A172 (cell line): ENCODE measurements around the gene TIMM23B. TPM values are rescaled to one million over a fixed set of nuclear protein-coding genes. Genes with fewer than 3 reads are reported as not detected.
A peak's percentile ranks its signal among the peaks of the same experiment; 100 is the strongest.
"Not testable (repeated sequence)": the region's sequence is repeated elsewhere in the genome, so short reads cannot be mapped to it uniquely, and the experiment has no call there.

Experiments used
- DNase-seq: peaks from one replicate; pipeline ENCODE4 v3.0.0-alpha.2; 2015; ENCODE audit warnings: low spot score
- total RNA-seq: library from RNA; depleted of rRNA; stranded (reverse); fragments of >200 nt; shearing (Covaris generic); gene quantifications from 2 replicates; pipeline ENCODE4 v1.2.3, GENCODE V29; 2014; rRNA removed

Gene TIMM23B
- total RNA-seq, 1 experiment from 2014 or later: 6.8 TPM

GRCh38 chr10:49977756-49978155 is 35.9 kb downstream of the TIMM23B start:
- DNase-seq: not testable (repeated sequence)

GRCh38 chr10:49987207-49987606 is 45.4 kb downstream of the TIMM23B start:
- not testable (repeated sequence) for DNase-seq

GRCh38 chr10:49988376-49988775 is 46.5 kb downstream of the TIMM23B start, which contains the start of gene AGAP6:
AGAP6 (plus strand) TSS chr10:49988406; CDS start chr10:49988716, 310 bp downstream.
- DNase-seq: not testable (repeated sequence)

- not testable (repeated sequence) for DNase-seq
Observed at GRCh38 chr10:49995321-49995720, 53.5 kb downstream of the TIMM23B start.

- DNase-seq: not testable (repeated sequence)
Observed at GRCh38 chr10:50014024-50014423, 72.2 kb downstream of the TIMM23B start.

- DNase-seq: not testable (repeated sequence)
Observed at GRCh38 chr10:50015596-50016220, 73.9 kb downstream of the TIMM23B start.

- DNase-seq: peak; percentile 11
Observed at GRCh38 chr10:50016926-50017325, 75.1 kb downstream of the TIMM23B start.

- not testable (repeated sequence) for DNase-seq
Observed at GRCh38 chr10:50017646-50018045, 75.8 kb downstream of the TIMM23B start.

- not testable (repeated sequence) for DNase-seq
Observed at GRCh38 chr10:50019279-50019678, 77.4 kb downstream of the TIMM23B start.

GRCh38 chr10:50020451-50021024 is 78.7 kb downstream of the TIMM23B start:
- not testable (repeated sequence) for DNase-seq

- no peak for DNase-seq
Observed at GRCh38 chr10:50021646-50022045, 79.8 kb downstream of the TIMM23B start.

Other genes starting within 250 kb of the TIMM23B start
- 3.5 and 3.6 TPM in 2 replicates for gene OGDHL, start 179.7 kb upstream of the TIMM23B start, total RNA-seq
- gene PARG, start within 50 bp of the TIMM23B start, total RNA-seq: 29.8 and 54.5 TPM in 2 replicates
- 0.62 and 3.6 TPM in 2 replicates for gene AGAP6, start 46.4 kb downstream of the TIMM23B start, total RNA-seq
- 27.1 and 36.7 TPM in 2 replicates for gene WASHC2A, start 125.9 kb downstream of the TIMM23B start, total RNA-seq